ENCODE measurements around the gene FCN3.

FCN3 gene

GRCh38 chr1:27374362-27375086 is at the start of gene FCN3:
TSS of gene FCN3 (minus strand) at chr1:27374824. CDS start at chr1:27374818, 6 bp downstream.
- no peak for DNase-seq (ENCODE audit: low read depth)
- TF ChIP-seq CTCF (IDR thresholded peaks at IDR 0.05; ENCODE audit: control insufficient read depth, extremely low read depth, insufficient read depth), result no peak
- no peak within 1 kb of the TSS for H3K4me3 ChIP-seq (ENCODE audit: low read depth, low read length)

GRCh38 chr1:27423709-27424108 is 49.1 kb upstream of the FCN3 start:
- H3K4me3 ChIP-seq (ENCODE audit: low read depth, low read length), result no peak overlapping the region
- no peak for TF ChIP-seq CTCF (IDR thresholded peaks at IDR 0.05; ENCODE audit: control insufficient read depth, extremely low read depth, insufficient read depth)
- no peak for DNase-seq (ENCODE audit: low read depth)

GRCh38 chr1:27418326-27419185 is 43.9 kb upstream of the FCN3 start:
- no peak for DNase-seq (ENCODE audit: low read depth)
- no peak overlapping the region for H3K4me3 ChIP-seq (ENCODE audit: low read depth, low read length)
- TF ChIP-seq CTCF (IDR thresholded peaks at IDR 0.05; ENCODE audit: control insufficient read depth, extremely low read depth, insufficient read depth), result no peak

- H3K4me3 ChIP-seq (ENCODE audit: low read depth, low read length), result no peak overlapping the region
- no peak for TF ChIP-seq CTCF (IDR thresholded peaks at IDR 0.05; ENCODE audit: control insufficient read depth, extremely low read depth, insufficient read depth)
- DNase-seq (ENCODE audit: low read depth), result no peak
Observed at GRCh38 chr1:27417713-27418112, 43.1 kb upstream of the FCN3 start.

- TF ChIP-seq CTCF (IDR thresholded peaks at IDR 0.05; ENCODE audit: control insufficient read depth, extremely low read depth, insufficient read depth), result peak; percentile 72
- DNase-seq (ENCODE audit: low read depth), result no peak
- H3K4me3 ChIP-seq (ENCODE audit: low read depth, low read length), result no peak overlapping the region
Observed at GRCh38 chr1:27416387-27417111, 41.9 kb upstream of the FCN3 start.

GRCh38 chr1:27414091-27414490 is 39.5 kb upstream of the FCN3 start:
- no peak overlapping the region for H3K4me3 ChIP-seq (ENCODE audit: low read depth, low read length)
- no peak for TF ChIP-seq CTCF (IDR thresholded peaks at IDR 0.05; ENCODE audit: control insufficient read depth, extremely low read depth, insufficient read depth)
- no peak for DNase-seq (ENCODE audit: low read depth)
